ENCODE data around the gene ARHGEF3.

DNA sequence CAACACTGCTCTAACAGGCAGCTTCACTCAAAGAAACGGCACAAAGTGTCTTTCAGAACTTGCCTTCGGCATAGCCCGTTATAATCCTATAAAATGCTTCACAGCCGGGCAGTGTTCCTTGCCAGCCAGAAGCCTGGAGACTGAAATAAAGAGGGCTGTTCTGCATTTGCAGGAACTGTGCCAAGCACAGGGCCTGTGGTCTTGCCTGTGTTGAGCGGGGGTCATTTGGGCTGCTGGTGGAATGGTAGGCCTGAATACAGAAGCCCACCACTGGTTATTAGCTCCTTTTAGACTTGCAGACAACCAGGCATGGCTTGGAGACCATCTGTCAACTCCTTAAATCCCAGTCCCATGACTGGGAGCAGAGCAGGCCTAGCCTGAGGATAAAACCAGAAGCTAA lies 4.7 kb upstream of the ARHGEF3 start:
- TF ChIP-seq, protein P1, sequence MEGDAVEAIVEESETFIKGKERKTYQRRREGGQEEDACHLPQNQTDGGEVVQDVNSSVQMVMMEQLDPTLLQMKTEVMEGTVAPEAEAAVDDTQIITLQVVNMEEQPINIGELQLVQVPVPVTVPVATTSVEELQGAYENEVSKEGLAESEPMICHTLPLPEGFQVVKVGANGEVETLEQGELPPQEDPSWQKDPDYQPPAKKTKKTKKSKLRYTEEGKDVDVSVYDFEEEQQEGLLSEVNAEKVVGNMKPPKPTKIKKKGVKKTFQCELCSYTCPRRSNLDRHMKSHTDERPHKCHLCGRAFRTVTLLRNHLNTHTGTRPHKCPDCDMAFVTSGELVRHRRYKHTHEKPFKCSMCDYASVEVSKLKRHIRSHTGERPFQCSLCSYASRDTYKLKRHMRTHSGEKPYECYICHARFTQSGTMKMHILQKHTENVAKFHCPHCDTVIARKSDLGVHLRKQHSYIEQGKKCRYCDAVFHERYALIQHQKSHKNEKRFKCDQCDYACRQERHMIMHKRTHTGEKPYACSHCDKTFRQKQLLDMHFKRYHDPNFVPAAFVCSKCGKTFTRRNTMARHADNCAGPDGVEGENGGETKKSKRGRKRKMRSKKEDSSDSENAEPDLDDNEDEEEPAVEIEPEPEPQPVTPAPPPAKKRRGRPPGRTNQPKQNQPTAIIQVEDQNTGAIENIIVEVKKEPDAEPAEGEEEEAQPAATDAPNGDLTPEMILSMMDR (conservative IDR thresholded peaks at IDR 0.05; ENCODE audit: low read length): no peak
- TF ChIP-seq EZH2phosphoT487 (IDR thresholded peaks at IDR 0.05; ENCODE audit: borderline replicate concordance): no peak

Measured in Loucy (cell line).